MM.1S (cell line): ENCODE results near the gene APPL2.

Experiments
- DNase-seq: peaks from one replicate; pipeline ENCODE4 v3.0.0-alpha.2; 2015
- H2AFZ ChIP-seq: fragments of 300-600 bp; sonication (generic); 2 replicates; pipeline ENCODE4 v1.6.0; 2016; ENCODE audit warnings: antibody characterized with exemption, low read length
- H3F3A ChIP-seq: fragments of 300-600 bp; sonication (generic); 2 replicates; pipeline ENCODE4 v1.6.1; 2016; ENCODE audit warnings: mild to moderate bottlenecking, antibody characterized with exemption, low read length, moderate library complexity, mixed read lengths; ENCODE audit not compliant: insufficient read depth
- H3K27ac ChIP-seq: fragments of 300-600 bp; sonication (generic); 2 replicates; pipeline ENCODE4 v1.5.1; 2016; ENCODE audit warnings: mild to moderate bottlenecking, low read length
- H3K27me3 ChIP-seq: fragments of 300-600 bp; sonication (generic); replicated peaks from 2 replicates; pipeline ENCODE4 v1.6.0; 2016; ENCODE audit warnings: low read length; ENCODE audit not compliant: insufficient read depth
- H3K36me3 ChIP-seq: fragments of 300-600 bp; sonication (generic); replicated peaks from 2 replicates; pipeline ENCODE4 v1.6.1; 2016; ENCODE audit warnings: mild to moderate bottlenecking, low read length, mixed read lengths; ENCODE audit not compliant: insufficient read depth
- H3K4me1 ChIP-seq: fragments of 300-600 bp; sonication (generic); 2 replicates; pipeline ENCODE4 v1.6.1; 2016; ENCODE audit warnings: low read length, mixed read lengths
- H3K4me2 ChIP-seq: fragments of 300-600 bp; sonication (generic); 2 replicates; pipeline ENCODE4 v1.6.0; 2016; ENCODE audit warnings: low read depth, low read length
- H3K4me3 ChIP-seq: fragments of 300-600 bp; sonication (generic); 2 replicates; pipeline ENCODE4 v1.5.1; 2016; ENCODE audit warnings: low read length, mixed read lengths
- H3K79me2 ChIP-seq: fragments of 300-600 bp; sonication (generic); 2 replicates; pipeline ENCODE4 v1.6.1; 2016; ENCODE audit warnings: mixed run types, low read length, mixed read lengths
- H3K9ac ChIP-seq: fragments of 300-600 bp; sonication (generic); 2 replicates; pipeline ENCODE4 v1.6.1; 2016; ENCODE audit warnings: low read length, mixed read lengths
- H3K9me2 ChIP-seq: fragments of 300-600 bp; sonication (generic); replicated peaks from 2 replicates; pipeline ENCODE4 v1.6.1; 2016; ENCODE audit warnings: mild to moderate bottlenecking, low read length, mixed read lengths; ENCODE audit not compliant: insufficient read depth
- H3K9me3 ChIP-seq: fragments of 300-600 bp; sonication (generic); replicated peaks from 2 replicates; pipeline ENCODE4 v1.6.1; 2016; ENCODE audit warnings: mild to moderate bottlenecking, low read length, mixed read lengths; ENCODE audit not compliant: insufficient read depth
- H4K20me1 ChIP-seq: fragments of 300-600 bp; sonication (generic); 2 replicates; pipeline ENCODE4 v1.6.1; 2016; ENCODE audit warnings: mild to moderate bottlenecking, low read length, moderate library complexity, mixed read lengths; ENCODE audit not compliant: insufficient read depth
- CTCF ChIP-seq: fragments of 300-600 bp; sonication (generic); IDR thresholded peaks from 2 replicates; pipeline ENCODE4 v1.5.1; 2016; ENCODE audit warnings: antibody characterized with exemption, low read length, mixed read lengths
- EZH2 ChIP-seq: fragments of 300-600 bp; sonication (generic); optimal IDR thresholded peaks from 2 replicates; pipeline ENCODE3; 2017; ENCODE audit warnings: low read depth, mild to moderate bottlenecking, antibody characterized with exemption, low read length, mixed read lengths
- EZH2phosphoT487 ChIP-seq: fragments of 300-600 bp; sonication (generic); IDR thresholded peaks from 2 replicates; pipeline ENCODE4 v1.6.1; 2018; ENCODE audit warnings: antibody characterized with exemption, low read length

Gene APPL2

GRCh38 chr12:105170139-105170538, 65.8 kb downstream of the APPL2 start:
- no peaks in the 10 kb centered on the region for H4K20me1 ChIP-seq
- TF ChIP-seq CTCF (no peak), EZH2 (no peak), EZH2phosphoT487 (no peak)
- H3K36me3 ChIP-seq = no peaks in the 10 kb centered on the region; the same call in 1 of the 2 replicates

GRCh38 chr12:105168006-105168405, 68.0 kb downstream of the APPL2 start:
- H3K36me3 ChIP-seq = no peaks in the 10 kb centered on the region; the same call in 1 of the 2 replicates
- H3K9me2 ChIP-seq = no peaks in the 10 kb centered on the region
- DNase-seq = no peak
- no peaks in the 10 kb centered on the region for H3K27me3 ChIP-seq
- H3F3A ChIP-seq = no peaks in the 10 kb centered on the region
- H3K9me3 ChIP-seq = no peaks in the 10 kb centered on the region
- H3K4me1 ChIP-seq = 0 out of 2 replicates have a peak, but pooled peaks cover 5% of the 10 kb centered on the region
- H3K9ac ChIP-seq = no peak overlapping the region
- no peaks in the 10 kb centered on the region for H4K20me1 ChIP-seq
- TF ChIP-seq EZH2phosphoT487 = no peak
- TF ChIP-seq EZH2 = no peak
- no peak for TF ChIP-seq CTCF
- H3K79me2 ChIP-seq = no peaks in the 10 kb centered on the region
- H3K4me2 ChIP-seq = no peak overlapping the region
- H3K27ac ChIP-seq = no peak overlapping the region
- H3K4me3 ChIP-seq = no peak overlapping the region
- no peak overlapping the region for H2AFZ ChIP-seq

More at GRCh38 chr12:105170139-105170538, 65.8 kb downstream of the APPL2 start:
- Histone ChIP-seq H2AFZ (no peak overlapping the region), H3K4me1 (0 out of 2 replicates have a peak, but pooled peaks cover 5% of the 10 kb centered on the region), H3K27me3 (no peaks in the 10 kb centered on the region), H3F3A (no peaks in the 10 kb centered on the region), H3K9me3 (no peaks in the 10 kb centered on the region), H3K4me2 (no peak overlapping the region), H3K9me2 (no peaks in the 10 kb centered on the region), H3K4me3 (no peak overlapping the region), H3K79me2 (no peaks in the 10 kb centered on the region), H3K27ac (no peak overlapping the region), H3K9ac (no peak overlapping the region)
- no peak for DNase-seq

- TF ChIP-seq EZH2 = no peak
- no peak for TF ChIP-seq EZH2phosphoT487
- TF ChIP-seq CTCF = no peak
- Histone ChIP-seq H3F3A (no peaks in the 10 kb centered on the region), H3K27ac (no peak overlapping the region), H3K4me1 (0 out of 2 replicates have a peak, but pooled peaks cover 5% of the 10 kb centered on the region), H3K79me2 (no peaks in the 10 kb centered on the region), H4K20me1 (no peaks in the 10 kb centered on the region), H3K36me3 (no peaks in the 10 kb centered on the region; the same call in 1 of the 2 replicates), H3K9ac (no peak overlapping the region), H3K9me2 (no peaks in the 10 kb centered on the region), H3K9me3 (no peaks in the 10 kb centered on the region), H3K27me3 (no peaks in the 10 kb centered on the region), H2AFZ (no peak overlapping the region), H3K4me2 (no peak overlapping the region), H3K4me3 (no peak overlapping the region)
- DNase-seq = no peak
Observed at GRCh38 chr12:105167346-105167745, 68.6 kb downstream of the APPL2 start.
